Mucosa of descending colon (tissue), 3 donors: ENCODE data around the gene CDK17. TPM values are rescaled to one million over a fixed set of nuclear protein-coding genes. Genes with fewer than 3 reads are reported as not detected.

Experiments
- ATAC-seq: fragments of 200-7000 bp; cut with Tn5 transposase; one replicate; pipeline ENCODE4 v1.9.1; 2020; ENCODE audit warnings: mild to moderate bottlenecking, moderate library complexity
- DNase-seq, 3 donors: peaks; one replicate each; pipeline ENCODE4 v3.0.0-alpha.2; 2020
- H3K36me3 ChIP-seq: fragments of 200-600 bp; one replicate; pipeline ENCODE4 v1.8.0; 2021; ENCODE audit warnings: low read depth, mild to moderate bottlenecking
- H3K4me1 ChIP-seq: fragments of 200-600 bp; one replicate; pipeline ENCODE4 v1.8.0; 2021; ENCODE audit warnings: low read depth, mild to moderate bottlenecking
- H3K4me3 ChIP-seq: fragments of 200-600 bp; one replicate; pipeline ENCODE4 v1.8.0; 2021; ENCODE audit warnings: mild to moderate bottlenecking
- H3K9me3 ChIP-seq: fragments of 200-600 bp; one replicate; pipeline ENCODE4 v1.8.0; 2021; ENCODE audit warnings: mild to moderate bottlenecking
- CTCF ChIP-seq: fragments of 200-600 bp; IDR thresholded peaks from one replicate; pipeline ENCODE4 v1.8.0; 2022; ENCODE audit warnings: antibody characterized with exemption, mild to moderate bottlenecking
- intact Hi-C, 2 donors: fragments of 100-400 bp; cut with DNase I in 1 of 2; cut with micrococcal nuclease in 1 of 2; formaldehyde crosslinking; loops; one replicate each; pipeline versions ENCODE4 v1.11.0 to v1.11.1; 2022; cut with DNase I, micrococcal nuclease
- total RNA-seq, 3 donors: library from RNA; stranded (reverse); fragmentation: NEBNext Ultra II Directional in 2 of 3; extraction: Animal tissue kit (Norgen Biotek cat#: 25700) in 2 of 3; gene quantifications; one replicate each; pipeline versions ENCODE4 v1.2.1 to v1.2.4, GENCODE V29; 2021 to 2023
- donor health status: DM: no; HTN: no; CAD: no; lungs with moderate emphysema.
- donor health status: DM: no; HTN: no; CAD: no.
- donor health status: DM: no; HTN: yes; CAD: no.

CDK17 gene
- total RNA-seq, 3 donors from 2014 or later = 19.5 to 43.5 (median 24.0) TPM

DNA sequence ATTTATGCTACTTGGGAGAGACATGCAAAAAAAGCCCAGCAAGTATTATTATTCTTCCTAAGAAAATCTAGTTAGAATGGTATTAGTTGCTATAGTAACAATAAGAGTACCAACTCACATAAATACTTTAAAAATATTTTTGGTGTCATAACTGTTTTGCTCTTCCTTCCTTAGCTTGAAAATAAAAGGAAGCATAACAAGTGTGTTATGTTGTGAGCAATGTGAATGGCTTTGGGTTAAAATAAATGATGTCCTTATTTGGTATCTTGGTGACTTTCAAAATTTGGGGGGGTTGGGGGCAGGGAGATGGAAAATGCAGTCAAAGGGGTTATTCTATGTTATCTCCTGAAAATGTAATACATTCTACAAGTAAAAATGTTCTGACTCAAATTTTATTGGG lies 115.1 kb downstream of the CDK17 start:
- no peaks in the 10 kb centered on the region for H3K9me3 ChIP-seq
- ATAC-seq (no peak), DNase-seq (no peak)
- H3K36me3 ChIP-seq = no peaks in the 10 kb centered on the region
- no peaks in the 10 kb centered on the region for H3K4me1 ChIP-seq
- no peak for TF ChIP-seq CTCF
- intact Hi-C loops = no loop called here
- no peak overlapping the region for H3K4me3 ChIP-seq

GRCh38 chr12:96274331-96274730 lies 125.9 kb downstream of the CDK17 start:
- DNase-seq (no peak), ATAC-seq (no peak)
- H3K36me3 ChIP-seq = no peaks in the 10 kb centered on the region
- no peak overlapping the region for H3K4me3 ChIP-seq
- no peak for TF ChIP-seq CTCF
- no peaks in the 10 kb centered on the region for H3K9me3 ChIP-seq
- no peaks in the 10 kb centered on the region for H3K4me1 ChIP-seq
- intact Hi-C loops = no loop called here

- no peaks in the 10 kb centered on the region for H3K9me3 ChIP-seq
- no peak for DNase-seq
- no peaks in the 10 kb centered on the region for H3K4me1 ChIP-seq
- ATAC-seq = no peak
- H3K4me3 ChIP-seq = no peak overlapping the region
- no peak for TF ChIP-seq CTCF
- intact Hi-C loops = no loop called here
- no peaks in the 10 kb centered on the region for H3K36me3 ChIP-seq
These were observed 128.6 kb downstream of the CDK17 start for GRCh38 chr12:96271469-96272199.

DNA sequence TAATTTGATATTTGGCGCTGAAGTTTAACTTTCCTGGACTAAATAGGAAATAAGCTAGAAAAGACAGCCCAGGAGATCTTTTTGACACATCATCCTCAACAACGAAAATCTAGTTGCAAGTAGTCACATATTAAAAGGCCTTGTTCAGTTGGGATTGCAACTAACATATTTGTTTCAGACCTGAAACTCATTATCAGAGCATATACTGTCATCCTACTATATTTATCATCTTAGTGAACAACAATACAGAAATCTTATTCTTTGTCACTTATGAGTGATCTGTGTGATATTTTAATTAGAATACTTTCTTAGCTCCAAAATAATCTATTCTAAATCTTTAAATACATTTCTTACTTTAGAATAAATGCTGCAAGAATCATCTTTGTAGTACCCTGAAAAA lies 134.0 kb downstream of the CDK17 start:
- Histone ChIP-seq H3K4me1 (no peaks in the 10 kb centered on the region), H3K4me3 (no peak overlapping the region), H3K36me3 (no peaks in the 10 kb centered on the region), H3K9me3 (no peaks in the 10 kb centered on the region)
- TF ChIP-seq CTCF = no peak
- ATAC-seq (no peak), DNase-seq (no peak)
- intact Hi-C loops = no loop called here

- intact Hi-C loops = no loop called here
These were observed 134.4 kb downstream of the CDK17 start for GRCh38 chr12:96265836-96266235.

More at GRCh38 chr12:96265836-96266235, 134.4 kb downstream of the CDK17 start:
- no peak for ATAC-seq
- Histone ChIP-seq H3K9me3 (no peaks in the 10 kb centered on the region), H3K4me1 (no peaks in the 10 kb centered on the region), H3K36me3 (no peaks in the 10 kb centered on the region), H3K4me3 (no peak overlapping the region)
- TF ChIP-seq CTCF = no peak
- DNase-seq = no peak
